GM21381 (cell line): ENCODE measurements around the gene UBA3.

Source experiments
- ATAC-seq: cut with Tn5 transposase; IDR thresholded peaks from one replicate; pipeline ENCODE4 v1.9.1; 2021; ENCODE audit warnings: mild to moderate bottlenecking, moderate library complexity; ENCODE audit not compliant: unreplicated experiment

UBA3 gene

GRCh38 chr3:69013253-69014021 lies 66.7 kb downstream of the UBA3 start, which contains the start of gene EOGT:
Gene EOGT (minus strand): TSS chr3:69013684. CDS start chr3:69009846, 3,838 bp downstream.
- peak; percentile 82 for ATAC-seq

DNA sequence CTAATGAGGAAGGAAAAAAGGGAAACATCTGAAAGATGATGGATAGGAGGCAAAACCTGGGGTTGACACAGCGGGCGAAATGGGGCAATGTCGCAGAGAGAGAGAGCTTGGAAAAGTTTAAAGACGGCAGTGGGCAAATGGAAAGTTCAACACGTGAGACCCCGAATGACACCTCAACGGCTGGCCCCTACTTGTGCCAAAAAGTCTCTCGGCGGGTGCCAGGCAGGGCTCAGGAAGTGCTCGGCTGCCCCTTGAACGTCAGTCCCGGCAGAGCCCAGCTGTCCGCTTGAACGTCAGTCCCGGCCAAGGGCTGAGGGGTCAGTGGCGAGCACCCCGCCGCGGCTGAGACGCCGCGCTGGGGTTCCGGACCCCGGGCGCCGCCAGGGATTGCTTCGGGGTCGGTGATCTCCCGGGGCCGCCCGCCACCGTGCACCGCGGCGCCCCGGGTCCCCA lies 67.3 kb downstream of the UBA3 start:
- ATAC-seq, result peak; percentile 40

- no peak for ATAC-seq
Observed at GRCh38 chr3:69012100-69012799, 67.9 kb downstream of the UBA3 start.

DNA sequence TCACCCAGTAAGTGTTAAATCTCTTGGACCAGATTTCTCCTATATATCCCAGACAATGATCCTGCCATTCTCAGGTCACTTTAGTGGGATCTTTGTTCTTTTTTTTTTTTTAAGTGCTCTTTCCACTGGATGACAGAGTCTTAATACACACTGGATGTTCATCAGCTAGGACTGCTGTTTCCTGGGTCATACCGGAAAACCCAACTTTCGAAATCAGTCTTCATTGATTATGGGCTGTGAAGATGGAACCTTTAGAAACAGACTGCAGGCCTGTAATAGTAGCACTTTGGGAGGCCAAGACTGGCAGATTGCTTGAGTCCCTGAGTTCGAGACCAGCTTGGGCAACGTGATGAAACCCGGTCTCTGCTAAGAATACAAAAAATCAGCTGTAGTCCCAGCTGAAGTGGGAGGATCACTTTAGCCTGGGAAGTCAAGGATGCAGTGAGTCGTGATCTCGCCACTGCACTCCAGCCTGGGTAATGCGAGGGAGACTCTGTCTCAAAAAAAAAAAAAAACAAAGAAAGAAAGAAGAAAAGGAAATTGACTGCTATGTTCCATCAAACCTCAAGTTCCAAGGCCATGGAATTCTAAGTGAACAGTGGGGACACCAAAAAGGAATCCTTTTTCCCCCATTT lies 69.0 kb downstream of the UBA3 start:
- no peak for ATAC-seq

DNA sequence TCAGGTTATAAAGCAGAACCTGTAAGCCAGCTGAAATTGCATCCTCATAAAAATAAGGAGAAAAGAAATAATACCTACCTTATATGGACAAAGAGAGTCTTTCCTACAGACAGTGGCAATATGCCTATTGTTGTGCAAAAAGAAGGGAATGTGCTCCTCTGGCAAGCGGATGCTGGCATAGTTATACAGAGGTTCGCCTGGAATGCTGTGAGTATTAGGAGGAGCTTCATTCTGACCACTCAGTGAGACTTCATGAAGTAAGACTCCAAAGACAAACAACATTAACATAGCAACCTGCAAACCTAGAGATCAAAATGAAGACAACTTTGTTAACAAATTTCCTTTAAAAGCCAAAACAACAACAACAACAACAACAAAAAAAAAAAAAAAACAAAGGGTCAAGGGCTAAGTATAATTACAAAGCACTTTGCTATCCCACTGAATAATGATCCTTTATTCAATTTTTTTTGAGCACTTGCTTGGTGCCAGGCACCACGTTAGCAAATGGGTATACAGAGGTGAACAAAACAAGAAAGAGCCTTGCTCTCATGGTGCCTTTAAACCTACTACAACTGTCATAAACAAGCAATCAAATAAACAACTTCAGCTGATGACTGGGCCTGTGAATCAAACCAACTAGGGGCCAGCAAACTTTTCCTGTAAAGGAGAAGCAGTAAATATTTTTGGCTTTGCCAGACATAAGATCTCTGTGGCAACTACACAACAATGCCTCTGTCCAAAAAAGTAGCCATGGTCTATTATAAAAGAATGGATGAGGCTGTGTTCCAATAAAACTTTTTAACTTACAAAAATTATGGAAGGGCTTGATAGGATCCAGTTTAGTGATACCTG lies 70.4 kb downstream of the UBA3 start:
- ATAC-seq, result no peak

DNA sequence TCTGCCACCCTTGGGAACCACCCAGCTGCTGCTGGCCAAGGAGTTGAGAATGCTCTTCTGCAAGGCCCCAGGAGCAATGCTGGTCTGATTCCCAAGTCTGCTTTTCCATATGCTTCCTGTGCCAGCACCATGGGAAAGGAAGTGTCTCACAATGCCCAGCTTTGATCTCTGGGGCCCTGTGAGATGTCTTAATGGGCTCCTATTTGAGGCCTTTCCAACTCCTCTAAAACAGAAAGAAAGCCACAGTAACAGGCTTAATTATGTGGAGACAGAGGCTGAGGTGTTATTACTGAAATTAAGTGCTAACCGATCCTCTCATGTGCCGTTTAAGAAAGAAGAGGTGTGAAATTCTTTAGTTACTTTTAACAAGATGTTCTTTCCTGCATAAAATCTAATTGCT lies 71.2 kb downstream of the UBA3 start:
- ATAC-seq, result no peak

DNA sequence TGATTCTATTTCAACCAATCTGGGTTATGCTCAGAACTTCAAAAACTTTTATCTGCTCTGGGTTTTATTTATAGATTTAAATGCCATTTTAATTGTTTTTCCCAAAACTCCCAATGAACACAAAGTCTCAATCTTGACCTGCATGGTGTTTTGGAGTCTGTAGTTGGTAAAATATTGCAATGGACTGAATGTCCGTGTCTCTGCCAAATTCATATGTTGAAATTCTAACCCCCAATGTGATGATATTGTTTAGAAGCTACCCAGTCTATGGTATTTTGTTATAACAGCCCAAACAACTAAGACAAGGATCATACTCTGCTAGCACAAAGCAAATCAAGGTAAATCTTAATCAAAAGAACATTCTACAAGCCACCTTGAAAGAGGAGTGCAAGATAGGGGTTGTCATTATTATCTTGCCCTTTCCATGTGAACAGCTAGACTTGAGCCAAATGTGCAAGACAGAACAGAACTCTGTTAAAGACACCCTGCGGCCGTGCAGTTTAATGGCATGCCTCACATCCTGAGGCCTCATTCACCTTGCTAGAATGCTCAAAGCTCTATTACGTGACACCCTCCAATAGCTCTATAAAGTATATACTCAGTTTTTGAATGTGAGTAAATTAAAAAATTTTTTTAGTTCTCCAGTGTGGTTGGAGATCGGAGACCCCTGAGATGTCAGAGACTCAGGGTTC lies 74.2 kb downstream of the UBA3 start:
- no peak for ATAC-seq

DNA sequence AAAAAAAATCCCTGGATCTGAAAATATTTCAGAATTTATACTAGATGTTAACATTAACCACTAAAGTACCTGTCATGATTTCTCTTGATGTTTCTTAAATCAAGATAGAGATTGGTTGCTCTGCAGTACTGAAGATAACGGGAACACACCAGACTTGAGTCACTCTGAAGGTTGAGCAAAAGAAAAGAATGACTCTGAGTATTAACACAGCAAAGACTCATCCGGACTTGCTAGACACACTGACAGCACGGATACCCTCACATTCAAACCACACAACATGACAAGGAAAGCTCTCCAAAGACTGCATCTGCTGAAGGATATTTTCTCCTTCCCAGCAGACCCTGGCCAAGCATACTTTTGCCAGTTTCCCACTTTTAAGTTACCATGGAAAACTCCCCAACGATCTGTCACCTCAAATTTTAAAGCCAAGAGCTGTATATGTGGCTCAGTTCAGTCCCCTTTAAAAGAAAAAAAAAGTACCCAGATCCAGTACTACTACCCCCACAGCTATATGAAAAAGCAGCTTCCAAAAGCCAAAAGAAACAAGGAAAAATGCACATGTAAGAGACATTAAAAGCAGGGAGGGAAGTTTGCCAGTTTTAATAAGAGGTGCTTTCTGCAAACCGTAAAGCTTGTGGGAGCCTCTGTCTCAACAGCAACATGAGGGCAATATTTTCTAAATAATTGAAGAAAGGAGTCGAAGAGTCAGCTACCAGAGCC lies 74.9 kb downstream of the UBA3 start:
- no peak for ATAC-seq
